CD4-positive, alpha-beta T cell (primary cell): ENCODE measurements around the gene C15orf61. TPM values are rescaled to one million over a fixed set of nuclear protein-coding genes. Genes with fewer than 3 reads are reported as not detected.

Experiments used
- ATAC-seq: fragments of 200-7000 bp; cut with Tn5 transposase; one replicate; pipeline ENCODE4 v1.10.0; 2022; ENCODE audit warnings: mild to moderate bottlenecking; ENCODE audit not compliant: poor library complexity
- CTCF ChIA-PET: fragments of 350-600 bp; sonication (Branson Sonifier 250); formaldehyde crosslinking; loops from one replicate; lab custom pipeline; 2021; ENCODE audit warnings: antibody characterized with exemption, inconsistent platforms; lab: Charles Lee
- POLR2A ChIA-PET: fragments of 350-600 bp; sonication (Branson Sonifier 250); formaldehyde crosslinking; loops from one replicate; lab custom pipeline; 2021; ENCODE audit warnings: antibody characterized with exemption, inconsistent platforms; lab: Charles Lee
- DNase-seq, 14 experiments: peaks; one replicate each; pipeline ENCODE4 v3.0.0-alpha.2; 2013 to 2020; ENCODE audit warnings: mixed read lengths in 2 of 14
- H3K27ac ChIP-seq, 2 donors: one replicate each; pipeline versions ENCODE4 v1.5.1 to v1.7.0; 2013; ENCODE audit warnings: low read length in 2 of 2, low read depth in 1 of 2, mild to moderate bottlenecking in 1 of 2
- H3K27me3 ChIP-seq, 2 experiments: 1 replicate in 1 of 2; 2 replicates in 1 of 2; pipeline versions ENCODE4 v1.6.1 to v1.7.0; 2013; ENCODE audit warnings: low read length in 2 of 2, control low read depth in 1 of 2, mild to moderate bottlenecking in 1 of 2, moderate library complexity in 1 of 2; ENCODE audit not compliant: insufficient read depth in 2 of 2, control insufficient read depth in 1 of 2
- H3K36me3 ChIP-seq: one replicate; pipeline ENCODE4 v1.6.1; 2013; ENCODE audit warnings: low read length, control low read depth; ENCODE audit not compliant: insufficient read depth
- H3K4me1 ChIP-seq: one replicate; pipeline ENCODE4 v1.6.1; 2013; ENCODE audit warnings: low read length, control low read depth; ENCODE audit not compliant: insufficient read depth
- H3K4me3 ChIP-seq: one replicate; pipeline ENCODE4 v1.5.1; 2013; ENCODE audit warnings: mild to moderate bottlenecking, low read length, moderate library complexity
- H3K9me3 ChIP-seq, 2 experiments: 1 replicate in 1 of 2; 2 replicates in 1 of 2; pipeline versions ENCODE4 v1.6.1 to v1.7.0; 2013; ENCODE audit warnings: low read length in 2 of 2, mild to moderate bottlenecking in 2 of 2, control low read depth in 1 of 2, moderate library complexity in 1 of 2; ENCODE audit not compliant: control insufficient read depth in 1 of 2, insufficient read depth in 1 of 2
- H3K27ac Mint-ChIP-seq: one replicate; pipeline ENCODE4 v1.8.0; 2020; ENCODE audit warnings: mixed read lengths
- H3K27me3 Mint-ChIP-seq: one replicate; pipeline ENCODE4 v1.8.0; 2021; ENCODE audit warnings: mixed read lengths
- H3K36me3 Mint-ChIP-seq: one replicate; pipeline ENCODE4 v1.8.0; 2021; ENCODE audit warnings: low read depth, mixed read lengths
- H3K4me1 Mint-ChIP-seq: one replicate; pipeline ENCODE4 v1.8.0; 2021; ENCODE audit warnings: low read depth, mixed read lengths
- H3K4me3 Mint-ChIP-seq: one replicate; pipeline ENCODE4 v1.8.0; 2020; ENCODE audit warnings: mild to moderate bottlenecking, mixed read lengths
- H3K9me3 Mint-ChIP-seq: one replicate; pipeline ENCODE4 v1.8.0; 2020; ENCODE audit warnings: mixed read lengths
- intact Hi-C, 2 experiments: fragments of 100-400 bp; cut with DNase I in 1 of 2; cut with micrococcal nuclease in 1 of 2; formaldehyde crosslinking; loops; one replicate each; pipeline versions ENCODE4 v1.15.1 to v1.9.0; 2023 to 2025; cut with DNase I, micrococcal nuclease
- total RNA-seq, 174 experiments: library from RNA in 2 of 174; stranded (reverse) in 2 of 174; gene quantifications; one replicate each; pipeline ENCODE4 v1.2.3 and lab custom pipeline; 2021 to 2026
- TF ChIP-seq, protein P1 (sequence below): fragments of 200-600 bp; IDR thresholded peaks from one replicate; pipeline ENCODE4 v1.8.0; 2022; ENCODE audit warnings: antibody characterized with exemption, mild to moderate bottlenecking

The C15orf61 gene
- total RNA-seq, 2 experiments from 2014 or later, result 11.3 to 12.0 TPM

DNA sequence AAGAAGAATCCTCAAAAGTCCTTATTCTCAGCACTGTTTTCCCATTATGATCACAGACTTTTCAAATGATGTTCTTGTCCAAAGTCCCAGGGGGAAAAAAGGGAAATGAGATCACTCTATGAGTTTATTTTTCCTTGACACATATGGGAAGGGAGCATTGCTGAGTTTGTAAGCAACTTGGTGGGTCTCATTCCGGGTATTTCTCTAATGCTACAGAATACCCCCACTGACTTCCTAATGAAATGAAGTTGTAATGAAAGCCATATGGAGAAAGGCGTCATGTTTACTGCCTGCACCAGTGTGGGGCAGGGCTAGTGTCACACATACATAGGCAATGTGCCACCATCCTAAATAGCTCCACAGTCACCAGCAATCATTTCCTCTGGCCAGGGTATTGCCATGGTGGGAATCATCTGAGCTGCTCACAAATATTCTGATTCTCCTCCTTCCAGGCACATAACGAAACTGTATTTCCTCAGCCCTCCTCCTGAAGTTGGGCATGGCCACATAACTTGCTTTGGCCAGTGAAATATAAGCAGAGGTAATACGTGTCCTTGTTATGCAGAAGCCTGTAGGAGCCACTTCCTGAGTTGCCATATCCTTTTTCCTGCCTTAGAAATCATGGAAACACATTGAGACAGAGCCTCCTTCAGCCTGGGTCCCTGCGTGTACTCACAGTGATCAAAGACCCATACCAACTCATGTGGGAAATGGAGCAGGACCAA lies 41.0 kb upstream of the C15orf61 start:
- Mint-ChIP-seq H3K27me3 (no peaks in the 10 kb centered on the region), H3K4me3 (no peak overlapping the region), H3K4me1 (peaks cover 12% of the 10 kb centered on the region), H3K27ac (no peak overlapping the region), H3K36me3 (no peaks in the 10 kb centered on the region), H3K9me3 (no peaks in the 10 kb centered on the region)
- ChIA-PET POLR2A (no interaction called here), CTCF (no interaction called here)
- DNase-seq (no peak), ATAC-seq (no peak)
- no peaks in the 10 kb centered on the region for H3K36me3 ChIP-seq
- no peaks in the 10 kb centered on the region for H3K27me3 ChIP-seq
- H3K4me1 ChIP-seq, result no peaks in the 10 kb centered on the region
- no peak overlapping the region for H3K27ac ChIP-seq
- TF ChIP-seq, protein P1, sequence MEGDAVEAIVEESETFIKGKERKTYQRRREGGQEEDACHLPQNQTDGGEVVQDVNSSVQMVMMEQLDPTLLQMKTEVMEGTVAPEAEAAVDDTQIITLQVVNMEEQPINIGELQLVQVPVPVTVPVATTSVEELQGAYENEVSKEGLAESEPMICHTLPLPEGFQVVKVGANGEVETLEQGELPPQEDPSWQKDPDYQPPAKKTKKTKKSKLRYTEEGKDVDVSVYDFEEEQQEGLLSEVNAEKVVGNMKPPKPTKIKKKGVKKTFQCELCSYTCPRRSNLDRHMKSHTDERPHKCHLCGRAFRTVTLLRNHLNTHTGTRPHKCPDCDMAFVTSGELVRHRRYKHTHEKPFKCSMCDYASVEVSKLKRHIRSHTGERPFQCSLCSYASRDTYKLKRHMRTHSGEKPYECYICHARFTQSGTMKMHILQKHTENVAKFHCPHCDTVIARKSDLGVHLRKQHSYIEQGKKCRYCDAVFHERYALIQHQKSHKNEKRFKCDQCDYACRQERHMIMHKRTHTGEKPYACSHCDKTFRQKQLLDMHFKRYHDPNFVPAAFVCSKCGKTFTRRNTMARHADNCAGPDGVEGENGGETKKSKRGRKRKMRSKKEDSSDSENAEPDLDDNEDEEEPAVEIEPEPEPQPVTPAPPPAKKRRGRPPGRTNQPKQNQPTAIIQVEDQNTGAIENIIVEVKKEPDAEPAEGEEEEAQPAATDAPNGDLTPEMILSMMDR, result no peak
- no peak overlapping the region for H3K4me3 ChIP-seq
- no peaks in the 10 kb centered on the region for H3K9me3 ChIP-seq
- intact Hi-C loops, result loop anchor here in 1 of 2 experiments (10.0 kb wide), 1 partner anchor 85 kb away; no protein-coding TSS in a partner anchor

DNA sequence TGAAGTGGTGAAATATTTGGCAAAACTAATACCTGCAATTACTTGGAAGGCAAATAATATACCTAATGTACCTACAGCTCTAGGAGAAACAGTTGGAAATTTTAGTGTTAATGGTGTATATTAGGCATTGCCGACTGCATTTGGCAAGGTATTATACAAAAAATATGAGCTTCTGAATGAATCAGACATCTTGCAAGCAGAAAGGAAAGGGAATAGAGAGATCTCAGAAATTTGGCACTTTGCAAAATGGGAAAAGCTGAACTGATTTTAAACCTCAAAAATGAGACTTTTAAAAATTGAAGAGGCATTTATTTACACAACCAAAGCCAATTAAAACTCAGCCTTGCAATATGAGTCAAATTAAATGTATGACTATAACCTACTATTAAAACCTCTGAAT lies 40.2 kb upstream of the C15orf61 start:
- TF ChIP-seq, protein P1, result no peak
- H3K4me3 ChIP-seq, result no peak overlapping the region
- DNase-seq, result no peak
- CTCF ChIA-PET, result no interaction called here
- H3K36me3 ChIP-seq, result no peaks in the 10 kb centered on the region
- ATAC-seq, result no peak
- no peaks in the 10 kb centered on the region for H3K4me1 ChIP-seq
- H3K9me3 Mint-ChIP-seq, result no peaks in the 10 kb centered on the region
- peaks cover 0 to 3% of the 10 kb centered on the region in 2 experiments for H3K9me3 ChIP-seq
- no peaks in the 10 kb centered on the region for H3K27me3 ChIP-seq
- POLR2A ChIA-PET, result no interaction called here
- H3K27ac ChIP-seq, result no peak overlapping the region
- H3K36me3 Mint-ChIP-seq, result no peaks in the 10 kb centered on the region
- no peaks in the 10 kb centered on the region for H3K27me3 Mint-ChIP-seq
- no peak overlapping the region for H3K4me3 Mint-ChIP-seq
- H3K4me1 Mint-ChIP-seq, result peaks cover 12% of the 10 kb centered on the region
- intact Hi-C loops, result no loop called here
- H3K27ac Mint-ChIP-seq, result peak overlapping the region; percentile 30

DNA sequence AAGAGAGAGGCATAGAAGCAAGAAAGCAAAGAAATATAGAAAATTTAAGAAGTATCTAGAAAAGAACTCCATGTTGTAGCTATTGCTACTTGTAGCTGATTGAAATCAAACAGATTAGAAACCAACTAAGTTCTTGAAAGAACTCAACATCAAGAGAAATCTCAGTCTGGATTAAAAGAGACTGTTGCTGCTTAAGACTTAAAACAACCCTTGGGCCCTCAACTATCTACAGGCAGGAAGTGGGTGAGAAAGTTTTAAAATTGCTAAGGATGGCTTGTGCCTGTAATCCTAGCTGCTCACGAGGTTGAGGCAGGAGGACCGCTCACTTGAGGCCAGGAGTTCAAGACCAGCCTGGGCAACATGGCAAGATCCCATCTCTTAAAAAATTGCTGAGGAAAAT lies 39.3 kb upstream of the C15orf61 start:
- DNase-seq (no peak), ATAC-seq (no peak)
- Mint-ChIP-seq H3K9me3 (no peaks in the 10 kb centered on the region), H3K4me3 (no peak overlapping the region), H3K4me1 (peaks cover 12% of the 10 kb centered on the region), H3K27ac (peak overlapping the region; percentile 30), H3K36me3 (no peaks in the 10 kb centered on the region), H3K27me3 (no peaks in the 10 kb centered on the region)
- Histone ChIP-seq H3K27me3 (no peaks in the 10 kb centered on the region), H3K9me3 (peaks cover 0 to 7% of the 10 kb centered on the region in 2 experiments), H3K36me3 (no peaks in the 10 kb centered on the region), H3K4me1 (no peaks in the 10 kb centered on the region), H3K4me3 (no peak overlapping the region), H3K27ac (no peak overlapping the region)
- ChIA-PET POLR2A (interaction anchor here (0.6 kb wide), 1 partner anchor 39 kb away, joined by 3 read pairs; the partner anchor contains the start of gene C15orf61), CTCF (no interaction called here)
- TF ChIP-seq, protein P1, result no peak
- intact Hi-C loops, result no loop called here
